Head of caudate nucleus (tissue), 42 donors: ENCODE measurements around the gene C3orf52.
A peak's percentile ranks its signal among the peaks of the same experiment; 100 is the strongest.

Experiments
- DNase-seq, 42 donors: peaks; one replicate each; pipeline versions ENCODE4 v3.0.0 to v3.0.0-alpha.2; 2020 to 2021; ENCODE audit warnings: mixed read lengths in 7 of 42
- intact Hi-C: fragments of 100-400 bp; cut with DNase I; formaldehyde crosslinking; loops from one replicate; pipeline ENCODE4 v1.15.0; 2022

The C3orf52 gene

DNA sequence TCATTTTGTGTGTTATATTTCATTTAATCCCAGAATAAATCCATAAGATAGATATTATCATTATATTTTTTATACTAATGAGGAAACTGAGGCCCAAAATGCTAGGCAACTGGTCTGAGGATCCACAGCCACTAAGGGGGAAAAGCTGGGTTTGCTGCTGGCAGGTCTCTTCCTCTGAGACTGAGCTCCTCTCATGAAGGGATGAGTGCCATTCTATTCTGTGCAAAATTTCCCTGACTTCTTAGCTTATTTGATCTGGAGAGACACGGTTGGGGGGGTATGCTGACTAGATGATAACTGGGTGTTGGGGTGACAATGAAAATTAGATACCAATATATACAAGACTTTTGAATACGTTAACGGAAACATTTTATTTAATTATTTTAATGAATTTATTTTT, 44.9 kb downstream of the C3orf52 start:
- intact Hi-C loops, result no loop called here

DNA sequence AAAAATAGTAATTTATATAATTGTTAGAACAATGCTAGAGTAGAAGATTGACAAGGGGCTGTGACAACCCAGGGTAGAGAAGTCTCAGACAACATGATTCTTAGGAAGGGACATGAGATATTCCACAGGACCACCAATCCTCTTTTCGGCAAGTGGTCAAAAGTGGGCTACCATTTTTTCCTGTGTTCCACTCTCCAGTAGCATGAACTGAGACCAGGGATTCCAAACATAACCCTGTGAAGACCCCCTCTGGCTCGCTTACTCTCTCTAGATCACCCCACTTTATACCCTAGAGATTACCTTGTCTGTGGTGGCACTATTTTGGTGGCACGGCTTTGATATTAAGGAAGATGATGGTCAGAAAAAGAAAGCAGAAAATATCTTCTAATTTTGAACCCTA, 45.9 kb downstream of the C3orf52 start:
- intact Hi-C loops, result no loop called here

More for the DNA sequence above, 44.9 kb downstream of the C3orf52 start:
- DNase-seq, result no peak

DNA sequence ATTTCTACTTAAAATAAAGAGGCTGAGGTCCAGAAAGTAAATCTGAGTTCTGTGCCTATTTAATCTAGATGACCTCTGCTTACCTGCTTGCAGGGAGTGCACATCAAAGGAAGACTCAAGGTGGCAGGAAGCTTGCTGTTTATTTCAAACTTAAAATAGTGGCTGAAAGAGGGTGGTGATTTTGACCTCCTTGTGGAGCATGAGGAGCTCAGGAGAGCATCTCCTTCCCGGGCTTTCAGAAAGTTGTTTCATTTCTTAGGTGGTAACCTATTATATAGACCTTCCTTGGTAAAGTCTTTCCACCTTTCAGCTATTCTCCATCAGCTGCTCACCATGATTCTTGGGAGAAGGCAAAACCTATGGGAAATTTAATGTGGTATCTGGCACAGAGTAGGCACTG, 46.4 kb downstream of the C3orf52 start:
- no peak for DNase-seq
- intact Hi-C loops, result no loop called here

More for the DNA sequence above, 45.9 kb downstream of the C3orf52 start:
- no peak for DNase-seq

DNA sequence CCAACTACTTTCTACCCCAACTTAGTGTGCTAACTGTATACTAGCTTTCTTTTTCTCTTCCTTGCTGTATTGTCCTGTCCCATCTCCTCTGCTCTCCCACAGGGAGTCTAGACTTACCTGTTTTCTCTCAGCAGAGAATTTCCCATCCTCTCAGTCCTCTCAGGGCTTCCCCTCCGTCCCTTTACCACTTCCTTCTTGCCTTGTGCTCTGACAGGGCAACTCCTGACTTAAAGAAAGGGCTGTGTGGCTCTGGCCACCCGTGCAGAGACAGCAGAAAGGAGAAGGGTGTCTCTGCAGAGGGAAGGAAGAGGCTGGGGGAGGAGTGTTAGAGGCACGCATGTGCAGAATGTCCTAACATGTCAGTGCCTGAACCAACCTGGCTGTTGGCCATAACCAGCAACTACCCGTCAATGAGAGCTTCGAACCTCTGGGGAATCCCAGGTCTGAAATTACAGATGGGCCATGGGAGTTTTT, 46.8 kb downstream of the C3orf52 start, which contains the start of gene GCSAM:
Gene GCSAM (minus strand): TSS at position 274 of the 474 bp plus-strand sequence. CDS start 128 bp downstream, at position 146.
- DNase-seq, result peak in 40 of 42 donors; percentile 3 to 67 (median 44)
- intact Hi-C loops, result no loop called here

DNA sequence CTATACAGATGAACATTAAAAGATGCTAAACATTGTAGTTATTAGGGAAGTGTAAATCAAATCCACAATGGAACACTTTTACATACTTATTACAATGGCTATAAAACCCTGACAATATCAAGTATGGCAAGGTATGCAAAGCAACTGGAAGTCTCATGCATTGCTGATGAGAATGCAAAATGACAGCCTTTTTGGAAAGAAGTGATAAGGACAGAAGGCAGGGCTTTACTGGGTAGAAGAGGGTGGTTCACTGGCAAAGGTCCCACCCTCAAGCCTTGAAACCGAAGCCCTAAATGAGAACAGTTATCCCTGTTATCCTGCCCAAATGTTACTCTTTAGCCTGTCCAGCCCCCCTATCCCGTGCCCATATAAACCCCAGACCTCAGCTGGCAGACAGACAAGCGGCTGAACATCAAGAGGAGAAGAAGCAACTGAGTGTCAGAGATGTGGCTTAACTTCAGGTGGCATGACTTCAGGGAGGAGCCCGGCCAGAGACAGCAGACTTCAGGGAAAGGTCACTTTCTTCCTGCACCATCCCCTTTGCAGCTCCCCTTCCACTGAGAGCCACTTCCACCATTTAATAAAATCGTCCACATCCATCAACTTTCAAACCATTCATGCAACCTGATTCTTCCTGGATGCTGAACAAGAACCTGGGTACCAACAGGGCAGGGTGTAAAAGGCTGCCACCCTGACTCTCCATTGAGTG, 47.6 kb downstream of the C3orf52 start:
- no peak for DNase-seq
- intact Hi-C loops, result no loop called here

DNA sequence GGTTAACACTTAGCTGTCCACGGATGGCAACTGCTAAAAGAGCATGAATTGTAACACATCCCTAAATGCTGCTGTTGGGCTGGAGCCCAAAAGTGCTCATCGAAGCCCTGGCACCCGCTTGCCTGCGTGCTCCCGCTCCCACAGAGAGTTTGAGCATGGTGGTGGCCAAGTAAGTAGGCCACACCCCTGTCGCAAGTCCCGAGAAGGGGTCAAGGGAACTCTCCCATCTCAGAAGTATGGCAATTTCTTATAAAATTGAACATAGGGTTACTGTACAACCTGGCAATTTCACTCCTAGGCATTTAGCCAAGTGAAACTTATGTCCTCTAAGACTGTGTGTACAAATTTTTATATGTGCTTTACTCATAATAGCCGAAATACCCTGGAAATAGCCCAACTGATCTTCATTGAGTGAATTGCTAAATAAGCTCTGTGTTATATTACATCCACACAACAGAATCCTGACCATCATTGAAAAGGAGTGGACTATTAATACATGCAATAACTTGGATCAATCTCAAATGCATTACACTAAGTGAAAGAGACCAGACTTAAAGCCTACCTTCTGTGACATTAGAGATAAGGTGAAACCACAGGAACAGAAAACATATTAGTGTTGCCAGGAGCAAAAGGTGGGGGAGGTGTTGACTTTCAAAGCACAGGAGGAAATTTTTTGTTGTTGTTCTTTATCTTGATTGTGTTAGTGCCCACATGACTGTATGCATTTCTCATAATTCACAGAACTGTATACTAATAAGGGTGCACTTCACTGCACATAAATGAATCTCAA, 48.3 kb downstream of the C3orf52 start:
- no peak for DNase-seq
- intact Hi-C loops, result no loop called here

DNA sequence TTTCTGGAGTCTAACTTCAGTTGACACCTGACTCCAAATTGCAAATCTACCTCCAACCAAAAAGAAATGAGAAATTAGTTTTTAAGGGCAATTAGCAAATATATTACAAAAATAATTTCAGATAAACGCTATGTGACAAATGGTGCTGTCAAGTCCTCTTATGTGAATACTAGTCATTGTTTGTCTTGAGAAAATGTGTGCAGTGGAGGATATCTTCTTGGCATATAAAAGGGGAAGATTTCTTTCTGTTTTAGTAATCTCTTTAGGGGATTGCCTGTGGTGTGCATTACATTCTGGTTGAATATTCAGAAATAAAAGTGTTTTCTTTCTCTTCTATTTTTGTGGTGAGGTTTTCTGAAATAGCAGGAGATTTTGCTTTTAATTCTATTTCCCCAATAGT, 49.9 kb downstream of the C3orf52 start:
- intact Hi-C loops, result no loop called here
- no peak for DNase-seq

DNA sequence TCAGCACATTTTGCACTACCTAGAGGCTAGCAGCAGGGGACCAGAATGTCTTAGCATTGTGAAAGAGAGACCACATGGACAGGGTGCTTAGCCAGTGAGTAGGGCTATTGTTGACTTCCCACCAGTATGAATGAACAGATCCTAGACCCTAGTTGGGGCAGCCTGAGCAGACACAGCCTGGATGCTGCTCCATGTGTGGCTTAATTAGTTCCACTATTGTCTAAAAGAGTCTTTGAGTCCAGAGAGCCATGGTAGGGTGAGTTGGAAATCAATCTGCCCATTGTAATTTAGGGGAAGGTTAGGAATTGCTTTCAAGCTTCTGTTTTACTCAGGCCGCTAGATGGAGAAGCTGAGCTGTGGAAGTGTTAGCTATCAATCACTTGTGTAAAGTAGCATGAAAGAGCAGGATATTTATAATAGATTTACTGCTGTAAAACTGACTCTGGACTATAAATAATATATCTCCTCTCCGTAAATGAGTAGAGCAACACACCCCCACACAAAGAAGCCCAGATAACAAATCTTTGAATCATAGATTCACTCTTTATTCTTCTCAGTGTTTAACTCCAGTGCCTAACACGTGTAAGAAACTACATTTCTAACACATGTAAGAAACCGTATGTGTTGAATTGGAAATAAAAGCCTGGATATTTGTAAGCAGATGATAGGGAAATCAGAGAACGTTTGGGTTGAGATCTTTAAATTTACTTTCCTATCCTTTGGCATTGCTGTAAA, 50.9 kb downstream of the C3orf52 start:
- intact Hi-C loops, result no loop called here
- DNase-seq, result peak in 34 of 42 donors; percentile 4 to 81 (median 58)

DNA sequence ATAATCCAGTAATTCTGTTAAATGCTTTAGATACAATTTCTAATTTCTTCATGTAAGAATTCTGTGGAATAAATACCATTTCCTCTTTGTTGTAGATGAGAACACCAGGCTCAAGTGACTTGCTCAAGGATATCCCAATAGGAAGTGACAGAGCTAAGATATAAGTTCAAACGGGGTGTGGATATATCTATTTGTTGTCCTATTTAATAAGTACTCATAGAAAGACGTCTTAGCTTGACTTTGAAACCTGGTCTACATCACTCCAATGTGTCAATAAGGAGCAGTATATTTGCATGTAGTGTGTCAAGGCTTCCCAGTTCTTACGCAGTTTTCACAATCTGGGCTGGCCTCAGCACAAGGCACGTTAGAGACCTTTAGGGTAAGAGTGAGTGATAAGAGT, 51.6 kb downstream of the C3orf52 start:
- no peak for DNase-seq
- intact Hi-C loops, result no loop called here

DNA sequence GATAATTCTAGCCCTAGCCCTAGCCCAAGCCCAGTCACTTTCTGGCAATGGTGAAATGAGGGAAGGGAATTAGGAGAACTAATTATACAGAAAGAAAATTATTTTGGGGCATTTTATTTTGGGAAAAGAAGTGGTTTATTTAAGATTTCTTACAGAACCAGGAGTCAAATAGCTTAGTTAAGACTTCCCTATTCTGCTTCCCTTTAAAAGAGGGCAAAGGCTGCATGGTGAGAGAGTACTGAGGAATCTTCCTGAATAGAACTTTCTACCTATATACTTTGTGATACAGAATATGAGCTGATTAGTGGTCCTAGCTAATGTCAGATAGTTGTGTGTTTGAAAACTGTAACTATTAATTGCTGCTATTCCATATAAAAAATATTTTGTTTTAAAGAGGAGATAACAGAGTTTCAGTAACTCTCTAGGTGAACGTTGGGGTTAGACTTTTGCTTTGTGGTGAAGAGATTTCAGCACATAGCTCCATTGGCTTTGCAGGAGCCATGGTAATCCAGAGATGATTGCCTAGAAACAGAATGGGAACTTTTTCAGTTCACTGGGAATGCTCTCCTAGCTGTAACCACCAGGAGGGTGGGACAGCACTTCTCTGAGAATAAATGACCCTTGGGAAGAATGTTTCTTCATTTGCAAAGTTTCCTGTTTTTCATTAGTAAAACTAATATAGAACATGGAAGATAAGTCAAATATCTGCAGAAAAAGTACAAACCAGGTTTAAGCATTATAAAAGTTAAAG, 52.2 kb downstream of the C3orf52 start:
- no peak for DNase-seq
- intact Hi-C loops, result no loop called here

DNA sequence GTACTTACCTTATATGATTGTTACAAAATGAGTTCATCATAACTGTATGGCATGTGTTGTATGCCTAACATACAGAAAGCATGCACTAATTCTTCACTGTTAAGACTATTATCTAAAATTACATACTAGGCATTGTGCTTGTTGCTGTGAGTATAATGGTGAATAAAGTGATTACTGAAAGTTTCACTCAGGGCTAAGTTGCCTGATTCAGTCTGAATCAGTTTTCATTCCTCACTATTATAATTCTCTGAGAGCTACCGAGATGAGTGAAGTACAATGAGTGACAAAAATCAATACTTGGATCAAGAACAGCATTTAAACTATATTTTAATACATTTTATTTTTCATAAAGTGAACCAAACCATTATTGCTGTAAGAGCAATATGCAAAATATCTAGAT, 54.4 kb downstream of the C3orf52 start:
- intact Hi-C loops, result no loop called here

DNA sequence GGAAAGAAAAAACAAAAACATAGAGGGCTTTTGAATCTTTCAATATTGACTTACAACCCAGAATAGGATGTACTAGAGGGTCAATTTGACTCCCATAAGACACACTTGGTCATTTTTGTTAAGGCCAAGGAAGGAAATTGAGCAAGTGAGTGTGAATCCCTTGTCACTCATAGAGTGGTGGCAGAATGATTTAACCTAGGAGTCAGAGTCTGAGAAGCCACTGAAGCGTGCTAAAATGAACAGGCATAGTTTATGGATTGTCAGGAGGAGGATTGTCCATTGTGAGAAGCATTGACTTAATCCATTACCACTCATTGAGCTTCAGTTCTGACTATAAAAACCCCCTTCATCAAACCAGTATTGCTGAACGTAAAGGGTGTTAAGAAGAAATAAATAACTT, 55.1 kb downstream of the C3orf52 start:
- no peak for DNase-seq
- intact Hi-C loops, result no loop called here

More for the DNA sequence above, 54.4 kb downstream of the C3orf52 start:
- DNase-seq, result no peak

DNA sequence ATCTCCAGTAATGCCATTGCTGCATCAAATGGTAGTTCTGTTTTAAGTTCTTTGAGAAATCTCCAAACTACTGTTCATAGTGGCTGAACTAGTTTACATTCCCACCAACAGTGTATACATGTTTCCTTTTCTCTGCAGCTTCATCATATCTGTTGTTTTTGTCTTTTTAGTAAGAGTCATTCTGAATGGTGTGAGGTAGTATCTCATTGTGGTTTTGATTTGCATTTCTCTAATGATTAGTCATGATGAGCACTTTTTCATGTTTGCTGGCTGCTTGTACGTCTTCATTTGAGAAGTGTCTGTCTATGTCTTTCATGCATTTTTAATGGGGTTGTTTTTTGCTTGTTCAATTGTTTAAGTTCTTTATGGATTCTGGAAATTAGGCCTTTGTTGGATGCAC, 57.1 kb downstream of the C3orf52 start:
- DNase-seq, result no peak
- intact Hi-C loops, result no loop called here

DNA sequence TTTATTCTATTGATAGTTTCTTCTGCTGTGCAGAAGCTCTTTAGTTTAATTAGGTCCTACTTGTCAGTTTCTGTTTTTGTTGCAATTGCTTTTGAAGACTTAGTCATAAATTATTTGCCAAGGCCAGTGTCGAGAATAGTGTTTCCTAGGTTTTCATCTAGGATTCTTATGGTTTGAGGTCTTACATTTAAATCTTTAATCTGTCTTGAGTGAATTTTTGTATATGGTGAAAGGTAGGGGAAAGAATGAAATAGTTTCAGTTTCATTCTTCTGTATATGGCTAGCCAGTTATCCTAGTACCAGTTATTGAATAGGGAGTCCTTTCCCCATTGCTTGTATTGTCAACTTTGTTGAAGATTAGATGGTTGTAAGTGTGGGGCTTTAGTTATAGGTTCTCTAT, 57.5 kb downstream of the C3orf52 start:
- intact Hi-C loops, result no loop called here
- no peak for DNase-seq

DNA sequence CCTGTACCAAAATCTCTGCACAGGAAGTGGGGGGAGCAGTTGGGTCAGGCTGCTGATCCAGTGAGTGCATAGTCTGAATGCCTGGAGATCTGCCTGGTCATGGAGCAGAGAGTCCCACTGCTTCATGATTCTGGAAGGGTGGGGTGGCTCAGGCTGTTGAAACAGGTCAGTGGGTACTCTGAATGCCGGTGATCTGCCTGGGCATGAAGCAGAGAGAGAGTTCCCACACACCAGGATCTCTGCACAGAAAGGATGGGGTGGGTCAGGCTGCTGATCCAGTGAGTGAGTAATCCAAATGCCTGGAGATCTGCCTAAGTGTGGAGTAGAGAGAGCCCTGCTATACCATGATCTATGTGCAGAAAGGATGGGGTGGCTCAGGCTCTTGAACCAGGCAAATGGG, 62.9 kb downstream of the C3orf52 start:
- intact Hi-C loops, result no loop called here
- DNase-seq, result no peak

DNA sequence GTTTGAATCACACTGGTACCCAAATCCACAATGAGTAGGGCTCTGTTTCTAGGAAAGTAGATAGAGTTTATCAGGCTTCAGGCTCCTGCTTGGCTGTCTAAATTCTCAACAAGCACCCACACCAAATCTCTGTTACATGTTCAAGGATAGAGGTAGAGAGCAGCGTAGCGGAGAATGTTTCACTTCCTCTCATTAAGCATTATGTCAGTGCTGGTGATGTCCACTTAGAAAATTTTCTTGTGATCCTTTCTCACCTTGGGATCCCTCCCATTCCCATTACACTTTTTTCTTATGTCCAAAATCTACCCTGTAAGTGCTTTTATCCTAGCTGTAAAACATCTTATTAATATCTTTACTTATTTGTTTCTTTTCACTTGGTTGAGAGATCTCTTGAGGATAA, 81.6 kb downstream of the C3orf52 start:
- intact Hi-C loops, result no loop called here
- no peak for DNase-seq
